Vagina (tissue), 2 donors: ENCODE results near the gene DENND4A.
"Not testable (repeated sequence)": the region's sequence is repeated elsewhere in the genome, so short reads cannot be mapped to it uniquely, and the experiment has no call there.

Experiments
- POLR2AphosphoS5 ChIP-seq, 2 donors: sonication (generic); formaldehyde crosslinking; IDR thresholded peaks; one replicate each; pipeline ENCODE4 v1.9.0; 2017; ENCODE audit warnings: antibody characterized with exemption in 2 of 2, mild to moderate bottlenecking in 2 of 2, low read depth in 1 of 2; ENCODE audit not compliant: insufficient read depth in 1 of 2
- TF ChIP-seq, protein P1 (sequence below), 3 experiments: fragments of 450-650 bp in 2 of 3; fragments of 200-600 bp in 1 of 3; sonication (generic) in 1 of 3; IDR thresholded peaks; one replicate each; pipeline ENCODE4 v1.5.1; 2017 to 2019; ENCODE audit warnings: antibody characterized with exemption in 3 of 3, mild to moderate bottlenecking in 2 of 3, moderate library complexity in 2 of 3

DNA sequence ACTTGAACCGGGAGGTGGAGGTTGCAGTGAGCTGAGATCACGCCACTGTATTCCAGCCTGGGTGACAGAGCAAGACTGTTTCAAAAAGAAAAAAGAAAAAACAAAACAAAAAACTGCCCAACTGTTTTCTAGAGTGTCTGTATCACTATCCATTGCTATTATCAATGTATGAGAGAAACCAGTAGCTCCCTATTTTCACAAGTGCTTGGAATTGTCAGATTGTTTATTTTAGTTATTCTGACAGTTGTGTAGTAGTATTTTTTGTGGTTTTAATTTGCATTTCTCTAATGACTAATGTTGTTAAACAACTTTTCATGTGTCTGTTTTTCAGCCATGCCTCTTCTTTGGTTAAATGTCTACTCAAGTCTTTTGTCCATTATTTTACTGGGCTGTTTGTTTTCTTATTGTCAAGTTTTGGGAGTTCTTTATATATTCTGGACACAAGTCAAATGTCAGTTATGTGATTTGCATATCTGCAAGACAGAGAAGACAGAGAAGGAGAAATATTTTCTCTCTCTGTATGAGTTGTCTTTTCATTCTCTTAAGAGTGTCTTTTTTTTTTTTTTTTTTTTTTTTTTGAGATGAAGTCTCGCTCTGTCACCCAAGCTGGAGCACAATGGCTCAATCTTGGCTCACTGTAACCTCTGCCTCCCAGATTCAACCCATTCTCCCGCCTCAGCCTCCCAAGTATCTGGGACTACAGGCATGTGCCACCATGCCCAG is 19.1 kb upstream of the DENND4A start:
- TF ChIP-seq, protein P1, sequence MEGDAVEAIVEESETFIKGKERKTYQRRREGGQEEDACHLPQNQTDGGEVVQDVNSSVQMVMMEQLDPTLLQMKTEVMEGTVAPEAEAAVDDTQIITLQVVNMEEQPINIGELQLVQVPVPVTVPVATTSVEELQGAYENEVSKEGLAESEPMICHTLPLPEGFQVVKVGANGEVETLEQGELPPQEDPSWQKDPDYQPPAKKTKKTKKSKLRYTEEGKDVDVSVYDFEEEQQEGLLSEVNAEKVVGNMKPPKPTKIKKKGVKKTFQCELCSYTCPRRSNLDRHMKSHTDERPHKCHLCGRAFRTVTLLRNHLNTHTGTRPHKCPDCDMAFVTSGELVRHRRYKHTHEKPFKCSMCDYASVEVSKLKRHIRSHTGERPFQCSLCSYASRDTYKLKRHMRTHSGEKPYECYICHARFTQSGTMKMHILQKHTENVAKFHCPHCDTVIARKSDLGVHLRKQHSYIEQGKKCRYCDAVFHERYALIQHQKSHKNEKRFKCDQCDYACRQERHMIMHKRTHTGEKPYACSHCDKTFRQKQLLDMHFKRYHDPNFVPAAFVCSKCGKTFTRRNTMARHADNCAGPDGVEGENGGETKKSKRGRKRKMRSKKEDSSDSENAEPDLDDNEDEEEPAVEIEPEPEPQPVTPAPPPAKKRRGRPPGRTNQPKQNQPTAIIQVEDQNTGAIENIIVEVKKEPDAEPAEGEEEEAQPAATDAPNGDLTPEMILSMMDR (IDR thresholded peaks at IDR 0.05) = not testable (repeated sequence)
- TF ChIP-seq POLR2AphosphoS5 (IDR thresholded peaks at IDR 0.05; ENCODE audit: insufficient read depth in 1 of 2, low read depth in 1 of 2) = not testable (repeated sequence)
